HCT116 (cell line): ENCODE data around the gene ZNF532.

ENCODE experiments used
- EZH2 ChIP-seq: fragments of 200-600 bp; sonication (generic); IDR thresholded peaks from 2 replicates; pipeline ENCODE4 v1.6.1; 2017; ENCODE audit warnings: antibody characterized with exemption, mixed run types
- EZH2phosphoT487 ChIP-seq: fragments of 200-600 bp; IDR thresholded peaks from 2 replicates; pipeline ENCODE4 v1.6.1; 2018; ENCODE audit warnings: antibody characterized with exemption, borderline replicate concordance
- JUND ChIP-seq: IDR thresholded peaks from 2 replicates; pipeline ENCODE4 v1.6.1; 2012
- POLR2A ChIP-seq: IDR thresholded peaks from 2 replicates; pipeline ENCODE4 v1.7.0; 2011; ENCODE audit warnings: borderline replicate concordance; ENCODE audit not compliant: insufficient read depth, insufficient read length; ENCODE audit errors: extremely low read depth
- POLR2AphosphoS5 ChIP-seq: IDR thresholded peaks from 2 replicates; pipeline ENCODE4 v1.6.1; 2011; ENCODE audit warnings: mild to moderate bottlenecking, low read depth, low read length, moderate library complexity
- SRF ChIP-seq: IDR thresholded peaks from 2 replicates; pipeline ENCODE4 v1.6.1; 2012; ENCODE audit warnings: low read depth
- TF ChIP-seq, protein P1 (sequence below), 3 experiments: fragments of 200-600 bp in 1 of 3; sonication (generic) in 1 of 3; IDR thresholded peaks in 2 of 3; conservative IDR thresholded peaks in 1 of 3; 2 replicates each; pipeline ENCODE4 v1.5.1; 2012 to 2017; ENCODE audit warnings: low read depth in 2 of 3, low read length in 2 of 3, antibody characterized with exemption in 1 of 3, borderline replicate concordance in 1 of 3, control low read depth in 1 of 3, mild to moderate bottlenecking in 1 of 3, mixed read lengths in 1 of 3, mixed run types in 1 of 3, moderate library complexity in 1 of 3; ENCODE audit not compliant: insufficient read depth in 1 of 3

DNA sequence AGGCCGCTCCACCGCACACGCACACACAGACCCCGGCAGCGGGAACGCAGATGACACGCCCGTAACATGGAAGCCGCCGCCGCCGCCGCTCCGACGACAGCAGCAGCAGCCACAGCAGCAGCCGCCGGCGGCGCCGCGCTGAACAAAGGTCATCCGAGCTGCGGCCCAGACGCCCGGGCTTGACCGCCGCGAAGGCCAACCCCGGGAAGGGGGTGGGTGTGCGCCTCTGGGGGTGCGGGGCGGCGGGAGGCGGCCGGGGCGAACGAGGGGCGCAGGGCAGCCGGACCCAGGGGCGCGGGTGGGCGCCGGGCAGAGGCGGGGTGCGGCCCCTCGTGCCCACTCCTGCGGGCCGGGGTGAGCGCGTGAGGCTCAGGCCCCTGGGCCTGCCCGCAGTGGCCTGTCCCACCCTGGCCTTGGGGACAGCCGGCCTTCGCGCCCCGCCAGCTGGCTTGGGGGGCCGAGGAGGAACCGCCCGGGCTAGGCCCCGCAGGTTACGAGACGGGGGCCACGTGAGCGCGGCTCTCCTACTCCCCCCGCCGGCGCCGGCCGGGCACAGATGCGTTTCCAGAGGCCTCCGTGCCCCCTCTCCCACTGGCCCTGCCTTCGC lies 1.0 kb upstream of the ZNF532 start:
- TF ChIP-seq, protein P1, sequence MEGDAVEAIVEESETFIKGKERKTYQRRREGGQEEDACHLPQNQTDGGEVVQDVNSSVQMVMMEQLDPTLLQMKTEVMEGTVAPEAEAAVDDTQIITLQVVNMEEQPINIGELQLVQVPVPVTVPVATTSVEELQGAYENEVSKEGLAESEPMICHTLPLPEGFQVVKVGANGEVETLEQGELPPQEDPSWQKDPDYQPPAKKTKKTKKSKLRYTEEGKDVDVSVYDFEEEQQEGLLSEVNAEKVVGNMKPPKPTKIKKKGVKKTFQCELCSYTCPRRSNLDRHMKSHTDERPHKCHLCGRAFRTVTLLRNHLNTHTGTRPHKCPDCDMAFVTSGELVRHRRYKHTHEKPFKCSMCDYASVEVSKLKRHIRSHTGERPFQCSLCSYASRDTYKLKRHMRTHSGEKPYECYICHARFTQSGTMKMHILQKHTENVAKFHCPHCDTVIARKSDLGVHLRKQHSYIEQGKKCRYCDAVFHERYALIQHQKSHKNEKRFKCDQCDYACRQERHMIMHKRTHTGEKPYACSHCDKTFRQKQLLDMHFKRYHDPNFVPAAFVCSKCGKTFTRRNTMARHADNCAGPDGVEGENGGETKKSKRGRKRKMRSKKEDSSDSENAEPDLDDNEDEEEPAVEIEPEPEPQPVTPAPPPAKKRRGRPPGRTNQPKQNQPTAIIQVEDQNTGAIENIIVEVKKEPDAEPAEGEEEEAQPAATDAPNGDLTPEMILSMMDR (IDR thresholded peaks at IDR 0.05 in 2 of 3, conservative IDR thresholded peaks at IDR 0.05 in 1 of 3; ENCODE audit: borderline replicate concordance in 1 of 3, insufficient read depth in 1 of 3, low read depth in 2 of 3, low read length in 2 of 3) = no peak
- TF ChIP-seq POLR2A (no peak), EZH2phosphoT487 (no peak), EZH2 (no peak), POLR2AphosphoS5 (no peak), JUND (no peak), SRF (no peak)
